Stimulated activated CD4-positive, alpha-beta T cell treated with anti-CD3 and anti-CD28 coated beads, Interleukin-15, amount 100 ng/mL, for 24 hours (primary cell): ENCODE results near the gene IMPA2.

Experiments used
- DNase-seq: peaks from one replicate; pipeline ENCODE4 v3.0.0-alpha.2; 2020

The IMPA2 gene

GRCh38 chr18:12009581-12010140 is 28.4 kb downstream of the IMPA2 start:
- no peak for DNase-seq

- no peak for DNase-seq
These were observed 29.0 kb downstream of the IMPA2 start for GRCh38 chr18:12010187-12010802.

- DNase-seq, result no peak
These were observed 30.1 kb downstream of the IMPA2 start for GRCh38 chr18:12011199-12011956.

GRCh38 chr18:12011957-12012549 is 30.7 kb downstream of the IMPA2 start:
- no peak for DNase-seq

- DNase-seq, result no peak
These were observed 31.4 kb downstream of the IMPA2 start for GRCh38 chr18:12012697-12013096.

- DNase-seq, result no peak
These were observed 32.0 kb downstream of the IMPA2 start for GRCh38 chr18:12013186-12013916.

GRCh38 chr18:12014086-12014485 is 32.8 kb downstream of the IMPA2 start:
- no peak for DNase-seq

DNA sequence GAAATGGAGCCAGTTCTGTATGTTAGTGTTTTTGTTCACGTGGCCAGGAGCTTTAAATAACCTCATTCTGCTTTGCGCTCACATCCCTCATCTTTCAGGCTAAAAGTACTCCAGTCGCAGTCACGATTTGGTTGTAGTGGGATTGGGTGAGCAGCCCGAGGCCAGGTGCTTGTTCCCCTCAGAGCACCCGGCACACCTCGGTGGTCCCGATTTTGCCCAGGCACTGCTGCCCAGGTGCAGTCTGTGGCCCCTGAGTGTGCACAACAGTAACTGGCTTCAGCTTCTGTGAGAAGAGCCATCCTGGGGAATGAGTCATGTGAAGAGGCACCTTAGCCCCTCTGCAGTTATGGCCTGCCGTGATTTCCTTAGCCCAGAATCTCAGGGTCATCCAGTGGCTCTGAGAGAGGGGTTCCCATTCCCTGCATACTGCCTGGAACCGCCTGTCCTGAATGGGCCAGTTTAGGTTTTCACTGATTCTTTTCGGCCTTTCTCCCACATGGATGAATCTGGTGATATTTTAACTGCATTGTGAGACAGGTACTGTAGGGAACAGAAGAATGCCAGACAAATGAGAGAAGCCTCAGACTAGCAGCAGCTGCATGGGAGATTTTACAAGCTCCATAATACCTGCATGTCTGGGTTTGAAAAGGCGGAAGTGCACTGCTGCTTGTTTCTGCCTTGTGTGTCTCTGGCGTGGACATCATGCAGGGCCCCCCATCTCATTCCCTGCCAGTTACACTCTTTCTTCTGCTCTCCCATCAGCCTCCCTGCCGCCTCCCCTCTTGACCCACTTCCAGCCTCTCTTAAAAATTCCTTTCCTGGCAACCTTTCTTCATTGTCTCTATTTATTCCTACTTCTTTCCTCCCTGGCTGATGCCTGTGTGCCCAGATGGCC is 33.5 kb downstream of the IMPA2 start:
- no peak for DNase-seq

DNA sequence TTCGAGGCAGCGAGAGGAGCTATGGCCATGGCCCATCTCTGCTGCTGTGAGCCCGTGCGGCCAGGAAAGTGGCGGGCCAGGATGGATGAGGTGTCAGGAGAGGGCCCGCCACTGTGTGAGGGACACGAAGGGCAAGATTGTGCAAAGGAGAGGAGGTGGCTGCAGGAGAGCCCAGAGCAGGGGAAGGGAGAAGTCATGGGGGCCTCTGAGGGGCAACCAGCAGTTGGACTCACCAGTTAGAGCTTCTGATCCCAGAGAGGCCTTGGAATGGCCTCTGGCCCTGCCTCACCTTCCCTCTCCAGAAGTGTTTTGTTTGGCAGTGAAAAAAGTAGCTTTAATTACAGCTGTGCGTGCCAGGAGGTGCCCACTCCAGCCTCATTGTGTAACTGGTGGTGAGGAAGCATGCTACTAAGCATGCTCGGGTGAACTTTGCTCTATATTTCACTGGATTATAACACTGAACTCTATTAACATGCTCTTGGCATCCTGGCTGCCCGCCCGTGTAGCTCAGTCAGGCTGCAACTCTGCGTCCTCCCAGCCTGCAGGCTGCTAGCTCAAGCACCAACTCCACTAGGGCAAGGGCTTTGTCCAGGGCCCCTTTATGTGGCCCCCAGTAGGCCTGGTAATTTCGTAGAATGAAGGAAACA is 34.2 kb downstream of the IMPA2 start:
- no peak for DNase-seq

GRCh38 chr18:12017081-12017480 is 35.8 kb downstream of the IMPA2 start:
- DNase-seq, result no peak

DNA sequence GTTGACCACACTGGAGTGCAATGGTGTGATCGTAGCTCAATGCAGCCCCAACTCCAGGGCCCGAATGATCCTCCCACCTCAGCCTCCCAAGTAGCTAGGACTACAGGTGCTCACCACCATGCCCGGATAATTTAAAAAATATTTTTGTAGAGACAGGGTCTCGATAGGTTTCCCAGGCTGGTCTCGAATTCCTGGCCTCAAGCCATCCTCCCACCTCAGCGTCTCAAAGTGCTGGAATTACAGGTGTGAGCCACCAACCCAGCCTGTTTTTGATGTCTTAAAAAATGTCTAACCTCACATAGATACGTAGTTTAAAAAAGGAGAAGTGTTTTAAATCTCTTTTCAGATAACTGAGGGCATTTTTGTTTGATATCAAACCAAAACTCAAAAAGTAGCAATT is 37.6 kb downstream of the IMPA2 start:
- no peak for DNase-seq

DNA sequence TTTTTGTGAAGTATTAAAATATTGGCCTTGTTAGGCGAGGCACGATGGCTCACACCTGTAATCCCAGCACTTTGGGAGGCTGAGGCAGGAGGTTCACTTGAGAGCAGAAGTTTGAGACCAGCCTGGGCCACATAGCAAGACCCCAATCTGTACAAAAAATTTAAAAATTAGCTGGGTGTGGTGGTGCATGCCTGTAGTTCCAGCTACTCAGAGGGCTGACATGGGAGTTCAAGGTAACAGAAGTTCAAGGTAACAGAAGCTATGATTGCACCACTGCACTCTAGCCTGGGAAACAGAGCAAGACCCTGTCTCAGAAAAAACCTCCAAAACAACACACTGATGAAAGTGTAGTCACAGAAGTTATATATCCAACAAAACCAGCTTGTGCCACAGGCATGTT is 39.8 kb downstream of the IMPA2 start:
- no peak for DNase-seq

- DNase-seq, result no peak
These were observed 40.3 kb downstream of the IMPA2 start for GRCh38 chr18:12021596-12021995.

DNA sequence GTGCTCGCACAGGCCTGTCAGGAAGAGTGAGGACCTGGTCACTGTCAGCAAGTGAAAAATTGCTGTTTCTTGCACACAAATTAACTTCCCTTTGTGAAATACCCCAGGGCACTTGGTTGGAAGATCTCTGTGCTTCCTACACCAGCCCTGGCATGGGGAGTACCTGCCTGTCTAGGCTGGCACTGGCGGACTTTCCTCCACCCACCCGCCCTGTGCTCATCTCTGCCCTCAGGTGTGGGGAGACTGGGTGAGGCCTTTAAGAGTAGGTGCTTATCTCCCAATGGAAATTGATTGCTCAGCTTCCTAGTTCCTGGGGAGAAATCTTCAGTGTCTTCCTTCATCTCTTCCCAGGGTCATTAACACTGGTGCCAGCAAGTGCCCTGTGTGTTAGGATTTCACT is 42.1 kb downstream of the IMPA2 start:
- no peak for DNase-seq

DNA sequence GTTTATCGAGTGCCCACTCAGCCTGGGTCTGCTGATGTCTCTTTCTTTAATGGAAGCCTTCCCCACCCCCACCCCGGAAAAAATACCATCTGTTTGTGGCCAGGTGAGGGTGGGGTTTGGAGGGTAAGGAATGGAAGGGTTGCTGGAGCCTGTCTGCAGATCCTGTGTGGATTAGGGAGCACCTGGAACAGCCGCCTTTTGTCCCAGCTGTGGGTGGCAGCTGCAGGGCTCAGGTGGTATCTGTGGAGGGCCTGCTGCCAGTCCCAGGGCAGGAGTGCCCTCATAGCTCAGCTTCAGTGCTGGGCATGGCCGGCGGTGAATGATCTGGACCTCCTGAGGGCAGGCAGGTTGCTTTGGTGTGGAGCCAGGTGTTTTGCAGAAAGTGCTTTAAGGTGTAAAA is 45.3 kb downstream of the IMPA2 start:
- no peak for DNase-seq

DNA sequence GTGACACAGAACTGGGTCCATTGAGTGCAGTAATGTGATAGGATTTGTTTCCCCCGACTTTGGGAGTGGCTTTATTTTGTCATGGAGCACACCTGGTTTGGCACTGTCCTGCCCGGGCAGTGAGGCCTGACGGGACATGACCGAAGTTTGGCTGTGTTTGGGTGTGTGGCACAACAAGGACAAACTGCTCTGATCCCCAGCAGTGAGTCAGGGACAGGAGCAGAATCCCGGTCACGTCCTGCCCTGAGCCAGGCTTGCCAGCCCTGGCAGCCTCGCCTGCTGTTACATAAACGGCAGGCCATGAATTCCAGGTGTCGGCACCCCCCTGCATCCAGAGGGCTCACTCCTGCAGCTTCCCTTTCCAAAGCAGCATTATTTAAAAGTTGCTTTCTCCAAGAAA is 45.7 kb downstream of the IMPA2 start:
- DNase-seq, result no peak

- DNase-seq, result no peak
These were observed 46.2 kb downstream of the IMPA2 start for GRCh38 chr18:12027480-12027879.

DNA sequence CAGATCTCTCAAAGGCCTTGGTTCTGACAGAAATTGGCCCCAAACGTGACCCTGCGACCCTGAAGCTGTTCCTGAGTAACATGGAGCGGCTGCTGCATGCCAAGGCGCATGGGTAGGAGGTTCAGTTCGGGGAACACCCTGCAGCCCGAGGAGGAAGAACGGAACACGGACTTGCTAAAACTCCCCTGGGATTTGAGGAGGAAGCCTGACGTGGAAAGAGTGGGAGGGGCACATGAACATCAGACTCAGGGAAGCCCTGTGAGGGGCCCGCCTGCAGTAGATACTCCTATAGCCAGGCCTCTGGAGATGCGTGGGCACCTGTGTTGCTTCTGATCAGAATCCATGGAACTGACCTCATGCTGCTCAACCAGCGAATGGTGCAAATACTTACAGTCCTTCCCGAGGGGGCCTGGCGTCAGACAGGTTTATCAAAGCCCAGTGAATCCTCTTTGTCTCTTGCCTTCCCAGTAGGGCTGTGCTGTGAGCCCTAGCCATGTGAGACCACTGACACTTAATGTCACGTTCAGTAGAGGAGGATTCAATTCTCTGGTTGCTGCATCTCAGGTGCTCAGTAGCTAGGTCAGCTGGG is 46.8 kb downstream of the IMPA2 start:
- no peak for DNase-seq

GRCh38 chr18:12028674-12029073 is 47.4 kb downstream of the IMPA2 start:
- no peak for DNase-seq

DNA sequence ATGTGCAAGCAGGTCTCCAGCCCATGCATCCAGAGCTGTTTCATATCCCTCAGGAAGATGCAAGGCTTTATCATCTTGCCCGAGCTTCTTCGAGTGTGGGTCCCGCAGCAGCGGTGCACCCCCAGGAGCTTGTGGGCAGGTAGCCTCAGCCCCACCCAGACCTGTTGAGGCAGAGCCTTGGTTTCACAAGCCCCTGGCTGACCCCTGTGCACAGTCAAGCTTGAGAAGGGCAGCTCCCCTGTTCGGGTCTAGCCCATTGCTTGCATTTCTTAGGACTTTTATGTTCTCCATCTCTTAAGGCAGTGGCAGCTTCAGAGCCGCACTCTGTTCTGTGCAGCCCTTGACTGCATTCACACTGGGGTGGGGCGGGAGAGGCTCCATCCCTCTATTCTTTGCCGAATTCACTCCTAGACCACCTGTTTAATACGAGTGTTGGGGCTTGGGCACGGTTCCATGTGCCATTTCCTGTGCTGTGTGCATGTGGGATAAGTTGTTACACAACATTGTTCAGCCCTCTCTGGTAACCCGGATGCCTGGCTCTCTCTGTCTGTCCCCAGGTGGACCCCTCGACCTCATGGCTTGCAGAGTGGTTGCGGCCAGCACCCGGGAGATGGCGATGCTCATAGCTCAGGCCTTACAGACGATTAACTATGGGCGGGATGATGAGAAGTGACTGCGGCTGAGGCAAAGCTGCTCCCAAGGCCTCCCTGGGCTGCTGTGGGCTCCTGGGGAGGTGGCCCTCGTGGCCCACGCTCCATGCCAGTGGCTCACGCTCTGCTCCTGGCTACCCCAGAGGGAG is 48.7 kb downstream of the IMPA2 start:
- DNase-seq, result no peak

DNA sequence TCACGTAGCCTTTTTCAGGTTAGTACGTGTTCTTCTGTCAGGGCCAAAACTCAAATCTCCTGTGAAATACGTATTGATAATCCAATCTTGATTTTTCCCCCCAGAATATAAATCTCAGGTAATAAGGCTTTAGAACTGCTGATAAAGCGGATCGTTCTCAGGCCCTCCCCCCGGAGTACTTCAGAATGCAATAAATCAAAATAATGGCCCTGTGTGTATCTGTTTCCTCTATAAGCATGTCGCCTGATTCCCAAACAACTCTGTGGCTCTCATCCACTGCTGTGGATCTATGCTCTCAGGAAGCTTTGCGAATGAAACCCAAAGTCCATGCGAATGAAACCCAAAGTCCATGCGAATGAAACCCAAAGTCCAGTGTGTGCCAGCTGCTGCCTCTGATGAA is 49.4 kb downstream of the IMPA2 start:
- no peak for DNase-seq
